ENCODE measurements around the gene GOLGA6D.
"Not testable (repeated sequence)": the region's sequence is repeated elsewhere in the genome, so short reads cannot be mapped to it uniquely, and the experiment has no call there.

The GOLGA6D gene

DNA sequence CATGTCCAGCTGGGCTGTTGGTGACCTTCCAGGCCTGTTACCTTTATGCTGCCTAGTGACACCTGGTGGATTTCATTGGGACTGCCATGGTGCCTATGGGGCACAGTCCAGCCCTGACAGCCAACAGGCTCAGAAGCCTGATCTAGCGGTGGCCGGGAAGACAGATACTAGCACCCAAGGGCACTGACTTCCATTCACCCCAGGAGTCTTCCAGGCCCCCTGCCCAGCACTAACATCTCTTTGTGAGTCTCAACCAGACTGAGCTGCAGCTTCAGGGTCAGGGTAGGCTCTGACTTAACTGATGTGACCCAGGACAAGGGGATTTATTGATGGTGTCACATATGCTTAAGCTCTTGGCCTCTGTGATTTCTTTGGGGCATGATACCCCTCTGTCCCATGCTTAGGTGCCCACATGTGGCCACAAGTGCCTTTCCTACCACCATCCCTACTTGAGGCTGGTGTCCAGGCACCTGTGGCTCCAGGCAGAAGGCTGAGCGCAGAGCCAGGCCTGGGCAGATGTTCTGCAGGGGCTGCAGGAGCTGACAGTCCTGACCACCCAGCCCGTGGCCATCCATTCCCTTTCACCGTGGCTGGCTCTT, 8.0 kb upstream of the GOLGA6D start:
- not testable (repeated sequence) for H3K4me2 ChIP-seq (ENCODE audit: low read depth, low read length); H2AFZ ChIP-seq (ENCODE audit: low read length); H3K9me3 ChIP-seq (replicated peaks; ENCODE audit: insufficient read depth, low read length); H3K4me1 ChIP-seq (ENCODE audit: low read length); H3K4me3 ChIP-seq (ENCODE audit: low read length); H3K9me2 ChIP-seq (replicated peaks; ENCODE audit: insufficient read depth, low read length); H3K9ac ChIP-seq (ENCODE audit: low read length); H3K79me2 ChIP-seq (ENCODE audit: low read length); H3K36me3 ChIP-seq (replicated peaks; ENCODE audit: insufficient read depth, low read length); H4K20me1 ChIP-seq (ENCODE audit: insufficient read depth, low read length); H3K27me3 ChIP-seq (replicated peaks; ENCODE audit: insufficient read depth, low read length); H3K27ac ChIP-seq (ENCODE audit: low read length); H3F3A ChIP-seq (ENCODE audit: insufficient read depth, low read length)
- DNase-seq = peak; percentile 41
- TF ChIP-seq, protein P1, sequence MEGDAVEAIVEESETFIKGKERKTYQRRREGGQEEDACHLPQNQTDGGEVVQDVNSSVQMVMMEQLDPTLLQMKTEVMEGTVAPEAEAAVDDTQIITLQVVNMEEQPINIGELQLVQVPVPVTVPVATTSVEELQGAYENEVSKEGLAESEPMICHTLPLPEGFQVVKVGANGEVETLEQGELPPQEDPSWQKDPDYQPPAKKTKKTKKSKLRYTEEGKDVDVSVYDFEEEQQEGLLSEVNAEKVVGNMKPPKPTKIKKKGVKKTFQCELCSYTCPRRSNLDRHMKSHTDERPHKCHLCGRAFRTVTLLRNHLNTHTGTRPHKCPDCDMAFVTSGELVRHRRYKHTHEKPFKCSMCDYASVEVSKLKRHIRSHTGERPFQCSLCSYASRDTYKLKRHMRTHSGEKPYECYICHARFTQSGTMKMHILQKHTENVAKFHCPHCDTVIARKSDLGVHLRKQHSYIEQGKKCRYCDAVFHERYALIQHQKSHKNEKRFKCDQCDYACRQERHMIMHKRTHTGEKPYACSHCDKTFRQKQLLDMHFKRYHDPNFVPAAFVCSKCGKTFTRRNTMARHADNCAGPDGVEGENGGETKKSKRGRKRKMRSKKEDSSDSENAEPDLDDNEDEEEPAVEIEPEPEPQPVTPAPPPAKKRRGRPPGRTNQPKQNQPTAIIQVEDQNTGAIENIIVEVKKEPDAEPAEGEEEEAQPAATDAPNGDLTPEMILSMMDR (IDR thresholded peaks at IDR 0.05; ENCODE audit: low read length) = peak; percentile 42

DNA sequence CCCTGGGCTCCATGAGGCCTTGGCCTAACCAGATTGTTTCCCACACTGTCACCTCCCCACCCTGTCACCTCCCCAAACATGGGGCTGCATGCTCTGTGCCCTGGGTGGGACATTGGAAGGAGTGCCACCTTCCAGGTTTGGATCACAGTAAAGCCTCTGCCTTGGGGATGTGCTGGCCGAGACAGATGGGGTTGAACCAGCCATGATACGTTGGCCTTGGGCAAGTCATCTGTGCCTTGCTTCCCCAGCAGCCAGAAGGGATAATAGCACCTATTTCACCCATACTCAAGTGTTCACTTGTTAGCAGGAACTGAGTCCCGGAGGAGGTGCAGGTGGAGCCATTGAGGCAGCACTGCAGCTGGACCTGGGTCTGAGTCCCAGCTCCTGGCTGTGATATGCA, 7.0 kb upstream of the GOLGA6D start:
- H2AFZ ChIP-seq (ENCODE audit: low read length); H4K20me1 ChIP-seq (ENCODE audit: insufficient read depth, low read length); H3K4me1 ChIP-seq (ENCODE audit: low read length); H3K9me2 ChIP-seq (replicated peaks; ENCODE audit: insufficient read depth, low read length); H3K36me3 ChIP-seq (replicated peaks; ENCODE audit: insufficient read depth, low read length); H3F3A ChIP-seq (ENCODE audit: insufficient read depth, low read length); H3K79me2 ChIP-seq (ENCODE audit: low read length); H3K27ac ChIP-seq (ENCODE audit: low read length); H3K9ac ChIP-seq (ENCODE audit: low read length); H3K27me3 ChIP-seq (replicated peaks; ENCODE audit: insufficient read depth, low read length); H3K4me3 ChIP-seq (ENCODE audit: low read length); H3K4me2 ChIP-seq (ENCODE audit: low read depth, low read length); H3K9me3 ChIP-seq (replicated peaks; ENCODE audit: insufficient read depth, low read length): not testable (repeated sequence)
- DNase-seq = peak; percentile 1

DNA sequence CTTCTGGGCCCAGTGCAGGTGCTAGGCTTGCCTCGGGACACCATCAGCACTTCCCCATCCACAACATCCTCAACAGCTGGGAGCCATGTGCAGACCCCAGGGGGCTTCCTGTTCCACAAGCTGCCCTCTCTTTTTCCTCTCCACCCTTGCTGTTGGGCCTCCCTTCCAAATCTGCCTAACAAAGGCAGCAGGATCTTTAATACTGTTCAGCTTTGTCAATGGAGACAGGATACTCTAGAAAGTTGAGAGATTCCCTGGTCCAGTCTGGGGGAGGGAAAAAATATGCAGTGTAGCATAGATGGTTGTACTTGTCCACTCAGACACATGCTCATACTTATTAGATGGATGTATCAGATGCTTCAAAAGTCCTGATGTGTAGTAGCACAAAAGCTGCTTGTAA, 4.1 kb upstream of the GOLGA6D start:
- H3K27ac ChIP-seq (ENCODE audit: low read length); H3K4me3 ChIP-seq (ENCODE audit: low read length); H3K4me1 ChIP-seq (ENCODE audit: low read length); H3K36me3 ChIP-seq (replicated peaks; ENCODE audit: insufficient read depth, low read length); H3F3A ChIP-seq (ENCODE audit: insufficient read depth, low read length); H3K9me3 ChIP-seq (replicated peaks; ENCODE audit: insufficient read depth, low read length); H3K27me3 ChIP-seq (replicated peaks; ENCODE audit: insufficient read depth, low read length); H3K9me2 ChIP-seq (replicated peaks; ENCODE audit: insufficient read depth, low read length); H3K4me2 ChIP-seq (ENCODE audit: low read depth, low read length); H2AFZ ChIP-seq (ENCODE audit: low read length); DNase-seq; H3K79me2 ChIP-seq (ENCODE audit: low read length); H4K20me1 ChIP-seq (ENCODE audit: insufficient read depth, low read length); H3K9ac ChIP-seq (ENCODE audit: low read length): not testable (repeated sequence)

DNA sequence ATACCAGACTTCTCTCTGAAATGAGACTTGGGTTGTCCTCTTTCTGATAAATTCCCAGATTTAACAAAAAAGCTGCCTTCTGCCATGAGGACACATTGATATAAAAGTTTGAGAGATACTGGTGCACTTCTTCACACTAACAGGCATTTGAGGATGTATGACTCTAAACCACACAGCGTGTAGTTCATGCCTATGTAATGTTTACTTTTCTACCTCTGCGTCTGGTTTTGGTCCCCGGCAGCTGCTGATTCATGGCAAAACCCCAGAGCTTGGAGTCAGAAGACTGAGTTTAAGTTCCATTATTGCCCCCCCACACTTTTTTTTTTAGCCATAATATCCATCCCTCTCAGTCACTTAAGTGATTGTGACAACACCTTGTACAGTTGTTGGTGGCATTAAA, 1.5 kb downstream of the GOLGA6D start:
- H4K20me1 ChIP-seq (ENCODE audit: insufficient read depth, low read length); H3K36me3 ChIP-seq (replicated peaks; ENCODE audit: insufficient read depth, low read length); H3K9ac ChIP-seq (ENCODE audit: low read length); DNase-seq; H3K9me2 ChIP-seq (replicated peaks; ENCODE audit: insufficient read depth, low read length); H2AFZ ChIP-seq (ENCODE audit: low read length); H3K4me1 ChIP-seq (ENCODE audit: low read length); H3K4me2 ChIP-seq (ENCODE audit: low read depth, low read length); H3K27ac ChIP-seq (ENCODE audit: low read length); H3F3A ChIP-seq (ENCODE audit: insufficient read depth, low read length); H3K9me3 ChIP-seq (replicated peaks; ENCODE audit: insufficient read depth, low read length); H3K79me2 ChIP-seq (ENCODE audit: low read length); H3K27me3 ChIP-seq (replicated peaks; ENCODE audit: insufficient read depth, low read length); H3K4me3 ChIP-seq (ENCODE audit: low read length): not testable (repeated sequence)

DNA sequence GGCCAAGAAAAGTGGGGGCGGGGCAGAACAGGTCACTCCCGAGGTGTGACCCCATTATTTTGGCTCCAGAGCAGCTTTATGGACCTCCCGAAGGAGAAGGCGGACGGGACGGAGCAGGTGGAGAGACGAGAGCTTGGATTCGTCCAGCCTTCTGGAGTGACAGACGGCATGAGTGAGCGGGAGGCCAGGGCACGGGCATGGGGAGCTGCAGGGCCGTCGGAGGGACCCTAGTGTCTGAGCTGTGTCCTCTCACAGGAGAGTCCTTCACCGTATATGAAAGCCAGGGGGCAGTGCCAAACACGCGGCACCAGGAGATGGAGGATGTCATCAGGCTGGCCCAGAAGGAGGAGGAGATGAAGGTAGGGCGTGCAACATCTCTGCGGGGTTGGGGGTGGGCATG, 11.0 kb downstream of the GOLGA6D start:
- H3K27me3 ChIP-seq (replicated peaks; ENCODE audit: insufficient read depth, low read length); H3K4me2 ChIP-seq (ENCODE audit: low read depth, low read length); H3K36me3 ChIP-seq (replicated peaks; ENCODE audit: insufficient read depth, low read length); H3K4me1 ChIP-seq (ENCODE audit: low read length); H3F3A ChIP-seq (ENCODE audit: insufficient read depth, low read length); H3K9me2 ChIP-seq (replicated peaks; ENCODE audit: insufficient read depth, low read length); H4K20me1 ChIP-seq (ENCODE audit: insufficient read depth, low read length); H3K4me3 ChIP-seq (ENCODE audit: low read length); H3K79me2 ChIP-seq (ENCODE audit: low read length); H3K27ac ChIP-seq (ENCODE audit: low read length); DNase-seq; H2AFZ ChIP-seq (ENCODE audit: low read length); H3K9me3 ChIP-seq (replicated peaks; ENCODE audit: insufficient read depth, low read length); H3K9ac ChIP-seq (ENCODE audit: low read length): not testable (repeated sequence)

DNA sequence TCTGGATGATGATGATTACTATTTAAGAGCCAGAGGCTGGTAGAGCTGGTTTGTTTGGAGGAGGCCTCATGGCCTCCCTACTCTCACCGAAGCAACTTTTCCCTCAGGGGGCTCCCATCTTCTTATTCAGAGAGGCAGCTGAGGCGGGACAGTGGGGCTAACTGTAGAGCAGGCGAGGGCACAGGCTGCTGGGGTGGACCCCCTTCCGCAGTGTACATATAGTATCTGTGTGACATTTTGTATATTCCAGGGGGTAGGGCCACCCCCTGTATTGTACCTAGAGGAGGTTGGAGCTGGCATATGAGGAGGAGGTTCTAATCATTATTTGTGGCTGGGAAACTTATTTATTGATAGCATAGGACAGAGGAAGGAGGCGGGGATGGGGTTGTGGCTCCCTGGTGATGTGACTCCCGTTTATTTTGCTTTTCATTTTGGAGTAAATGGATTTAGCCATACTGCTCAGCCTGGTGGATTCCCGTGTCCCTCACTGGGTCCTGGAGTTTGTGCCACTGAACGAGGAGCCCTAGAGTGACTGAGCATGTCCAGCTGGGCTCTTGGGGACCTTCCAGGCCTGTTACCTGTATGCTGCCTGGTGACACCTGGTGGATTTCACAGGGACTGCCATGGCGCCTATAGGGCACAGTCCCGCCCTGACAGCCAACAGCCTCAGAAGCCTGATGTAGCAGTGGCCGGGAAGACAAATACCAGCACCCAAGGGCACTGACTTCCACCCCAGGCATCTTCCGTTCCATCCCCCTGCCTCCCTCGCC, 16.1 kb downstream of the GOLGA6D start:
- H3K4me1 ChIP-seq (ENCODE audit: low read length); H3F3A ChIP-seq (ENCODE audit: insufficient read depth, low read length); H3K27ac ChIP-seq (ENCODE audit: low read length); H3K36me3 ChIP-seq (replicated peaks; ENCODE audit: insufficient read depth, low read length); H3K9me2 ChIP-seq (replicated peaks; ENCODE audit: insufficient read depth, low read length); H3K27me3 ChIP-seq (replicated peaks; ENCODE audit: insufficient read depth, low read length); H3K4me2 ChIP-seq (ENCODE audit: low read depth, low read length); H3K79me2 ChIP-seq (ENCODE audit: low read length); H3K4me3 ChIP-seq (ENCODE audit: low read length); H3K9ac ChIP-seq (ENCODE audit: low read length); H3K9me3 ChIP-seq (replicated peaks; ENCODE audit: insufficient read depth, low read length); H4K20me1 ChIP-seq (ENCODE audit: insufficient read depth, low read length); DNase-seq; H2AFZ ChIP-seq (ENCODE audit: low read length): not testable (repeated sequence)

Measured in MM.1S (cell line).